Left cardiac atrium (tissue), 4 donors: ENCODE results near the gene NKX3-2. TPM values are rescaled to one million over a fixed set of nuclear protein-coding genes. Genes with fewer than 3 reads are reported as not detected.
A peak's percentile ranks its signal among the peaks of the same experiment; 100 is the strongest.

Experiments
- ATAC-seq, 2 donors: fragments of 200-7000 bp; cut with Tn5 transposase; one replicate each; pipeline ENCODE4 v1.9.1; 2020; ENCODE audit warnings: mild to moderate bottlenecking in 2 of 2, moderate library complexity in 2 of 2
- DNase-seq: peaks from one replicate; pipeline ENCODE4 v3.0.0-alpha.2; 2020
- intact Hi-C, 2 donors: fragments of 100-400 bp; cut with DNase I; formaldehyde crosslinking; loops; one replicate each; pipeline versions ENCODE4 v1.14.1 to v1.15.1; 2022 to 2023
- total RNA-seq, 2 donors: library from RNA; stranded (reverse); fragmentation: NEBNext Ultra II Directional; extraction: Animal tissue kit (Norgen Biotek cat#: 25700); gene quantifications; one replicate each; pipeline ENCODE4 v1.2.1, GENCODE V29; 2021
- donor health status: DM: no; HTN: yes; CAD: no.
- donor health status: DM: no; HTN: yes; CAD: no; lungs with severe emphysema.
- donor health status: DM: yes; HTN: yes; CAD: no.
- donor health status: Dilated cardiomyopathy.

NKX3-2 gene
- total RNA-seq, 2 donors from 2014 or later: not detected

GRCh38 chr4:13535708-13536361, 8.5 kb downstream of the NKX3-2 start:
- intact Hi-C loops: no loop called here
- DNase-seq (no peak), ATAC-seq (no peak)

- DNase-seq: no peak
- intact Hi-C loops: no loop called here
- no peak for ATAC-seq
Observed at GRCh38 chr4:13535118-13535517, 9.2 kb downstream of the NKX3-2 start.

- DNase-seq (no peak), ATAC-seq (no peak)
- intact Hi-C loops: no loop called here
Observed at GRCh38 chr4:13534344-13535063, 9.8 kb downstream of the NKX3-2 start.

GRCh38 chr4:13533670-13534343, 10.5 kb downstream of the NKX3-2 start:
- ATAC-seq: no peak
- no peak for DNase-seq
- intact Hi-C loops: no loop called here

GRCh38 chr4:13531625-13531998, 12.7 kb downstream of the NKX3-2 start:
- DNase-seq: no peak
- ATAC-seq: no peak
- intact Hi-C loops: no loop called here

GRCh38 chr4:13530823-13531624, 13.3 kb downstream of the NKX3-2 start:
- DNase-seq (no peak), ATAC-seq (no peak)
- intact Hi-C loops: no loop called here

- DNase-seq (no peak), ATAC-seq (no peak)
- intact Hi-C loops: no loop called here
Observed at GRCh38 chr4:13529128-13529919, 15.0 kb downstream of the NKX3-2 start.

- ATAC-seq (no peak), DNase-seq (no peak)
- intact Hi-C loops: no loop called here
Observed at GRCh38 chr4:13528821-13529127, 15.5 kb downstream of the NKX3-2 start.

- peak; percentile 20 for DNase-seq
- intact Hi-C loops: no loop called here
- ATAC-seq: peak in 1 of 2 donors; percentile 34
Observed at GRCh38 chr4:13527981-13528820, 16.1 kb downstream of the NKX3-2 start.

GRCh38 chr4:13527192-13527980, 16.9 kb downstream of the NKX3-2 start:
- ATAC-seq (no peak), DNase-seq (no peak)
- intact Hi-C loops: no loop called here

GRCh38 chr4:13526658-13527057, 17.6 kb downstream of the NKX3-2 start:
- ATAC-seq (no peak), DNase-seq (no peak)
- intact Hi-C loops: no loop called here

GRCh38 chr4:13525606-13526281, 18.6 kb downstream of the NKX3-2 start:
- DNase-seq: no peak
- intact Hi-C loops: no loop called here
- ATAC-seq: no peak

GRCh38 chr4:13524504-13525243, 19.6 kb downstream of the NKX3-2 start:
- DNase-seq (no peak), ATAC-seq (peak in 1 of 2 donors; percentile 63)
- intact Hi-C loops: no loop called here

- DNase-seq: no peak
- no peak for ATAC-seq
- intact Hi-C loops: no loop called here
Observed at GRCh38 chr4:13523591-13524503, 20.5 kb downstream of the NKX3-2 start.

GRCh38 chr4:13523105-13523477, 21.2 kb downstream of the NKX3-2 start:
- intact Hi-C loops: no loop called here
- ATAC-seq: no peak
- DNase-seq: no peak
